GM18520 (cell line): ENCODE measurements around the gene MS4A18.

ENCODE experiments used
- ATAC-seq: cut with Tn5 transposase; IDR thresholded peaks from one replicate; pipeline ENCODE4 v1.9.1; 2021; ENCODE audit not compliant: unreplicated experiment

MS4A18 gene

GRCh38 chr11:60765355-60765754, 40.8 kb downstream of the MS4A18 start:
- ATAC-seq = peak; percentile 5

- ATAC-seq = no peak
Observed at GRCh38 chr11:60766547-60766946, 42.0 kb downstream of the MS4A18 start.

- ATAC-seq = no peak
Observed at GRCh38 chr11:60767388-60767811, 42.9 kb downstream of the MS4A18 start.

GRCh38 chr11:60768202-60768601, 43.7 kb downstream of the MS4A18 start:
- ATAC-seq = no peak

- ATAC-seq = no peak
Observed at GRCh38 chr11:60769273-60769672, 44.8 kb downstream of the MS4A18 start.

GRCh38 chr11:60769811-60770210, 45.3 kb downstream of the MS4A18 start:
- no peak for ATAC-seq

GRCh38 chr11:60771146-60771545, 46.6 kb downstream of the MS4A18 start:
- no peak for ATAC-seq

- ATAC-seq = no peak
Observed at GRCh38 chr11:60771879-60772525, 47.5 kb downstream of the MS4A18 start.

- no peak for ATAC-seq
Observed at GRCh38 chr11:60772666-60773065, 48.1 kb downstream of the MS4A18 start.

- ATAC-seq = no peak
Observed at GRCh38 chr11:60774726-60775125, 50.2 kb downstream of the MS4A18 start.

GRCh38 chr11:60775420-60775961, 51.0 kb downstream of the MS4A18 start:
- peak; percentile 57 for ATAC-seq

GRCh38 chr11:60776167-60776566, 51.6 kb downstream of the MS4A18 start:
- no peak for ATAC-seq

GRCh38 chr11:60777106-60777505, 52.6 kb downstream of the MS4A18 start:
- no peak for ATAC-seq

- no peak for ATAC-seq
Observed at GRCh38 chr11:60777572-60777971, 53.1 kb downstream of the MS4A18 start.

GRCh38 chr11:60780065-60780464, 55.5 kb downstream of the MS4A18 start:
- no peak for ATAC-seq

GRCh38 chr11:60780774-60781173, 56.3 kb downstream of the MS4A18 start:
- no peak for ATAC-seq

- no peak for ATAC-seq
Observed at GRCh38 chr11:60781286-60781980, 56.9 kb downstream of the MS4A18 start.

- ATAC-seq = no peak
Observed at GRCh38 chr11:60781981-60782316, 57.4 kb downstream of the MS4A18 start.

- ATAC-seq = no peak
Observed at GRCh38 chr11:60782393-60783140, 58.0 kb downstream of the MS4A18 start.

- ATAC-seq = no peak
Observed at GRCh38 chr11:60783141-60783484, 58.6 kb downstream of the MS4A18 start.

GRCh38 chr11:60783911-60784310, 59.4 kb downstream of the MS4A18 start:
- ATAC-seq = no peak

- no peak for ATAC-seq
Observed at GRCh38 chr11:60785136-60785535, 60.6 kb downstream of the MS4A18 start, which contains the start of gene MS4A10. Gene MS4A10, plus strand, starts transcription at chr11:60785333. Its CDS starts 5,003 bp downstream, at chr11:60790336.
